Hypothalamus (tissue), 51 donors: ENCODE measurements around the gene EN2.

Experiments
- DNase-seq, 51 donors: peaks; one replicate each; lab custom pipeline; 2025; lab: John Stamatoyannopoulos, UW

The EN2 gene

DNA sequence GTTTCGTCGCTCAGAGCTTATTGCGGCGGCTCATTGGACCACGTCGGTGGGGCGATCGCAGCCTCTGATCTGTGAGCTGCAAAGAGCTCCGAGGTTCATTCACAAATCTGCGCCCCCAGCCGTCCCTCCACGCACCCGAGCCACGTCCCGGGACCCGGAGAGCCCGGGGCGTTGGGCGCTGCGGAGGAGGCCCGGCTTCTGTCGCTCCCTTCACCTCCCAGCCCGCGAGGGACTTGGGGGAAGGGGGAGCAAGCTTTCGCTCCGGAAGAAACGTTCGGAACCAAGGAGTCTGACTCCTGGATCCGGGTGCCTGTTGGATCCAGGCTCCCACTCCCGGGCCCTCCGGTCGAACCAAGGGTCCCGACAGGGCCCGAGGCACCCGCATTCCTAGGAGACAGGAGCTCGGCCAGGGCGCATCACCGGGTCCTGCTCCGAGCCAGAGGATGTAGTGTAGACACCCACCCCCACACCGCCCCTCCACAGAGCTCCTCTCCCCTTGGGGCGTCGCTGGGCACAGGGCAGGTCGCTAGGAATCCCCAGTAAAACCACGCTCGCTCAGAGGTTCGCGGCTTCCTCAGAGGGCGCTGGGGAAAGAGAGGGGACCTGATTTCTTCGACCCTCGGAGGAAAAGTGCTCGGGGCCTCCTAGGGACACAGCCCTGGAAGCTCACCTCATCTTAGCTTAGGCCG lies 7.9 kb upstream of the EN2 start:
- DNase-seq: no peak

DNA sequence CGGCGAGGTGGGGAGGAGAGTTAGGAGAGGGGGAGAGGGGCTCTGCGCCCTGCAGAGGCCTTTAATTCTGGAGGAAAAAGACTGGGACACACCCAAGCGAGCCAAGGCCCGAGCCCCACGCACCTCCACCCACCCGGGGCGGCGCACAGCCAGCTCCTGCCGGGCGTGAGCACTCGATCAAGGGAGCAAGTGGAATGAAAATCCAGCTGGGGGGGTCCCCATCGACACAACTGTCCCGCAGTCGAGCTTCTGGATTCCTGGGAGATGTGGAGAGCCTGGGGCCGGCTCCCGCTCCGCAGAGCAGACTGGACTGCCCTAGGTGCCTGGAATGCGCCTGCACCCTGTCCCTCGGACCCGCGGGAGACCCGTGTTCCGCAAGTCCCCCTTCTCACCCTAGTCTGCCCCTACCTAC lies 7.4 kb upstream of the EN2 start:
- no peak for DNase-seq

DNA sequence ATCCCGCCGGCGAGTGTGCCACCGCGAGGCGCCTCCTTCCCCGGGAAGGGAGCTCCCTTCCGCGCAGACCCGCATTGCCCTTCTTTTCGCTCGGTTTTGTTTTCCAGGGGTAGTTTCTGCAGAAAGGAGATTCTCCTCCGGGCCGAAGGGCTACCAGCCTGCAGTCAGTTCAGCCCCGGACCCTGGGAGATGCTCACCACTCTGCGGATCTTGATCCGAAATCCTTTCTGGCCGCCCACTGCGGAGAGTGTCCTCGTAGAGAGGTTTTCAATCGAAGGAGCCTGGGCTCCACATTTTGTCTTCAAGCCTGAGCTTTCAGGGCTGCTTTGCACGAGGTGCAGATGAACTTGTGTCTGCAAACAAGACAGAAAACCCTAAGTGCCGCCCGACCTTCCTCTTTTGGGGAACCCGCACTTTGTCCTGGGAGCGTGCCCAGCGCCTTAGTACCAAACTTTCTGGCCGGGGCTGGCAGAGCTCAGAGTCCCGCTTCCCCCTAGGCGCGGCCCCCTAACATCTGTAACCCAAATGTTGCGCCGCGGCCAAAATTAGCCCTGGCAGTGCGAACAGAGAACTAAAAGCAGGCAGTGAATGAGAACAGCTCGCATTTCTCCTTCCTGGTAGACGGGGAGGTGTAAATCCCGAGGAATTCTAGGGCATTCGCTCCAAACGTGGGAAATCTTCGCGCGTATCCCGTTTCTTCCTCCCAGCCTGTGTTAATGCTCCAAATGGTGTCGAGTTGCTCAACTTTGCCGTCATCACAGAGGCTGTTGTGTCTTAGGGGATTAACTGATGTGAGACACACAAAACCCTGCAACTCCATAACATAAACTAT lies 6.7 kb upstream of the EN2 start:
- no peak for DNase-seq

DNA sequence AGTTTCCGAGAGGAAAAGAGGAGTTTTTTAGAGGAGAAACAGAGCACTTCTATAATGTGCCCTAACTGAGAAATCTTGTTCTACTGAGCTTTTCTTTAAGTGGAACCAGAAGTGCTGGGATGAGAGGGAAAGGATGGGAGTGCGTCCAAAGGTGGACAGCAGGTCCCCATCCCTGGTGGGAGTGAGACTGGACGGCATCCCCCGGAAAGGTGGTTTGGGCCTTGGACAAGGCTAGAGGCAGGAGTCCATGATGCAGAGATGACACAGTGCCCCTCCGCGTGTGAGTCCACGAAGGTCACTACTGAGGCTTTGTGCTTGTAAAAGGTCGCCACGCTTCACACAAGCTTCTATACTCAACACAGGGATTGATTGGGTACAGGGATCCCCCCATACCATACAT lies 6.1 kb upstream of the EN2 start:
- no peak for DNase-seq

DNA sequence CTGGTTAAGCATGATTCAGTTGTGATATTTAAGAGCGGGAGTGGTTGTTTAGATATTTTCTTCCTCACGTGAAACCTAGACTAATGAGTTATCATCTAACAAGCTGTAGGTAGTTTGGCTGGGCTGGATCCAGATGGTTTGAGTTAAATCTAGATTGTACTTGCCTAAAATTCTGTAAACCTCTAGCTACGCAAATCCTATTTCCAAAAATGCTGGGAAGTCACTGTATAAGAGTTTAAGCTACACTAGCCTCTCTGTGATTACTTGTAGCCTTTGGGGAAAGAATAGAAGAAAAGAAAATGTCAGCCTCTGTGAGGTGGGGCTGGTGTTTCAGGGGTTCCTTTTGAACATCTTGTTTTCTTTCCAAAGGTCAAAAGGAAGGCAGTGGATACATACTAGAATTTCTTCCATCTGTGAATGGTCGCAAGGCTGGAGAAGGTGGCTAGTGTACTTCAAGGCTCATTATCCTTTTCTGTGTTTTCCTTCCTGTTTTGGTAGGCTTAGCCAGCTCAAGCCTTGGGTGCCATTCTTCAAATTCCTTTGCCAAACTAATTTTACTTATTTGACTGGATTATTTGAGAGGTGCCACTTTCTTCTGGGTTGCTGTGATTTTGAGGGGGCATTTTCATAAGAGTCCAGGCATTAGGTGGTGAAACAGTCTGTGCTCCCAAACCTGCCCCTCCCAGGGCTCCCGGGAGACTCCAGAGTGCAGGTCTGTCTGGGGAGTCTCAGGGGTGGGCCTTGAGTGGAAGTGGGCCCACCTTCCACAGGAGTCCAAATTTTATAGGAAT lies 5.2 kb upstream of the EN2 start:
- DNase-seq: no peak

DNA sequence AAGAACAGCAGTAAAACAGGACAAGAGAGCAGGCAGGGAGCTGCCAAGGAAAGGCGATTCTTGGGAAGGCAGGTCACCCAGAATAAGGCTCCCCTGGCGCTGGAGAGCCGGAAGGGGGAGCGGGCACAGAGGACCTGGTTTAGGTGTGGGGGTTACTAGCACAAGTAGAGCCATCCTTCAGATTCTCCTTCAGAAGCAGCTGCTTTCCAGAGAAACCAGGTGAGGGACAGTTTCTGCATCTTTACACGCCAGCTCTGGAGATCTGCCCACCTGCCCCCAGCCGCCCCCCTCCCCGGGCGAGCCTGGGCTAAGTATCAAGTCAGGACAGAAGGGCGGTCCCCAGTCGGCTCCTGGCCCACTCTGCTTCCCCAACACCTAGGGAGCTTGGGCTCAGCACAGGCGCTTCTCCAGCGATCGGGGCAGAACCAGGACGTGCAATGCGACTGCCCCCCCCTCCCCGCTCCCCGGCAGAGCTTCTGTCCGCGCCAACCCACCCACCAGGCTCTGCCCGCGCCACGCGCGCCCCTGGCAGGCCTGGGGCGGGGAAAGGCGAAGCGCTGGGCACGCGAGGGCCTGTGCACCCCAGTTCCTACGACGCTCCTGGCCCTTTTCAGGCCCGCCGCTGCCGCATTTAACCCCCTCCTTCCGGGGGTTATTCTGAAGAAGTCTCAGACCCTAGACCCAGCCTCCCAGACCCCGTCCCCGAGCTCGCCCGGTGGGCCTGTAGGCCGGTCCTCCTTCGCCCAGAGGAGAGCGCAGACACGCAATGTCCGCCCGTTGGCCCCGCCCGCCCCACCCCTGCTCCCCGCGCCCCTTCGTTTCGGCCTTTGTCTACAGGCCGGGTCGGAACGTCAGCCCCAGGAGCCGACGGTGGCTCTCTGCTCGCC lies 4.4 kb upstream of the EN2 start:
- no peak for DNase-seq

DNA sequence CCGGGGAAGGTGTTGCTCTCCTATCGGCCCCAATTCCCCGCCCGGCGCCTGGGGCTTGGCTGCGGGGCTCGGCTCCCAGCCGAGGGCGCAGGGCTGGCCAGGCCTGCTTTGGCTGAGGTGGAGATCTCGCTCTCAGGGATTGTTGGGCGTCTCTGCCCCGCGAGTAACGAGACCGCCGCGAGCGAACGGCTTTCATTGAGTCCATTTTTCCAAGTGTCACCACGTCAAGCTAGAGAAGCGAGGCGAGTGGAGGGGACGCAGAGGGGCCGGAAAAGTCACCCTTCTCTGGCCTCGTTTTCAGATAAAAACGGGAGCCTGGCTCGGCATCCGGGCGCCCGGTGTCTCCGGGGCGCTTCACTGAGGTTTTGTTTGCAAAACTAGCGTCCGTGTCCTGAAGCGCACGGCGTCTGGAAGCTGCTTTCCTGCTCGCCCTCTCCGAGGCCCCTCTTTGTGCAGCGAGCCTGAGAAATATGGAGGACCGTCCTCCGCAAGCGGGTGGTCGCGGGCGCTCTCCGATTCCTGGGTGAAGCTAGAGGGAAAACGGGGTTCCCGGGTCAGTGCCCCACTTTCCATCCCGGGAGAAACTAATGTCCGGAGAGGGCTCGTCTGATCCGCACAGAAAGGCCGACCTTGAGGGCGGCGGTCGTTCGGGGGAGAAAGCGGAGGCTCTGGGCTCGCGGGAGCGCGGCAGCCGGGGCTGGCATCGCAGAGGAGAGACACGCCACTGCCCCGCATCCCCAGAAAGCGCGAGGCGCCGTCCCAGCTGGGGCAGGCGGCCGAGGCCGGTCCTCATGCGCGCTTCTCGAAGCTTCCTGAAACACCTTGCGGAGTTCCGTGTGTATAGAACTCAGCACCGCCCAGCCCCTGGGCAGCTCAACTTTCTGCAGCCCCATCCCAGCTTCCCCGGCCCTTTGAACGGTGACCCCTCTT lies 3.5 kb upstream of the EN2 start:
- no peak for DNase-seq

DNA sequence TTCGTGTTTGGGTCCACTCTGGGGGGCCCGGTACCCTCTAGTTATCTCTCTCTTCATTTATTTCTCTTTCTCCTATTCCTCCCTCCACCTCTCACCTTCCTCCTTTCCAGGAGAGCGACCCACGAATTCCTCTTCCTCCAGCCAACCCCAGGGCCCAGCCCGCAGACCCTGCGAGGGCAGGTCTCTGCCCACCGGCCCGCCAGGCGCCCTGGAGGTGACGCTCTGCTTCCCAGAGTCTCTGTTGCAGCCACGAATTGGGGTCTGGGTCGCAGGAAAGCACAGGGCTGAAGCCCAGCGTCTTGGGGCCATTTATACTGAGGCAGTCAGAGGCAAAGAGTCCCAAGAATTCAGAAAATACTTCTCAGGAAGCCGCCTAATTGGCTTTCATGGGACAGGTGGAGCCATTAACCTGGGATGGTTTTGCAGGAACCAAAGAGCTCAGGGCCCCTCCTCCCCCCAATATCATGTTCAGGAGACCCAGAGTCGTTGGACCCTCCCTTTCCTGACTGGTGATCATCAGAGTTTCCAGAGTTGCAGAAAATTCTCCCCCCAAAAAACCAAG lies 2.7 kb upstream of the EN2 start:
- no peak for DNase-seq

DNA sequence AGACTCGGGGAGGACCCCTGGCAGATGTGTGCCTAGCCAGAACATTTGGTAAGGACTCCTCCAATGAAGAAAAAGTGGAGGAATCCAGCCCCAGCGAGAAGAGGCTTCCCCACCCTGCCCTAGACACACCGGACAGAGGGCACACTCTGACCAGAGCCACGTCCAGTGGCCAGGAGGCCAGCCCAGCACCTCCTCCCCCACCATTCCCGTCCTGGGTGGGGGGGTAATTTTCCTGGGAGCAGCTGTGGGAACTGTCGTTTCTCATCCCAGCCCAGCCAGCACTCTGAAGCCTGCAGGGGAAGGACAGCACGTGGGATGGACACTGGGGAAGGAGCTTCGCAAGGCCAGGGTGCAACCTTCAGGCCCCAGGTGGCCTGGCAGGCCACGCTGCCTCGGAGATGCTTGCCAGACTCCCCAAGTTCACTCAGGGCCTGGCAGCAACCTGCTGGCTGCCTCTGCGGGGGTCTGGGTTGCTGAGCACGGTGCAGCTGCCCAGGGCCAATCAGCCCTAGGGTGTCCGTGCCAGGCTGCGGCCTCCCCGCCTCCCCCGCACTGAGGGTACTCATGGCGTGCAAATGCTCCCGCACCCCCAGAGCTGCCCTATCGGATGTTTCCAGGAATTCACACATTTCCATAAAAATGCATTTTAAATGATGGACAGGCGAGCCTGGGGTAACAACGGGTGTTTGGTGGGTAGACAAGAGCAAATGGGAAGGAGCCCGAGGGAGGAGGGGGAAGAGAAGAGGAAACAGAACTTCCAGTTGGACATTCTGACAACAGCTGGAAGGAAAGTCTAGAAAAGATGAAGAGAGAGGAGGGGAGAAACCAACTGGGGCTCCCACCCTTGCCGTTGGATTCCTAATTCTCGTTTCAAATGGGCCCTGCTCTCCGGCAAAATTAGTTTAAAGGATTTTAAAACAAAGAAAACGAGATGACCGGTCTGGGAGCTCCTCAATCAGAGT lies 1.9 kb upstream of the EN2 start:
- peak in 1 of 51 donors; percentile 12 for DNase-seq

DNA sequence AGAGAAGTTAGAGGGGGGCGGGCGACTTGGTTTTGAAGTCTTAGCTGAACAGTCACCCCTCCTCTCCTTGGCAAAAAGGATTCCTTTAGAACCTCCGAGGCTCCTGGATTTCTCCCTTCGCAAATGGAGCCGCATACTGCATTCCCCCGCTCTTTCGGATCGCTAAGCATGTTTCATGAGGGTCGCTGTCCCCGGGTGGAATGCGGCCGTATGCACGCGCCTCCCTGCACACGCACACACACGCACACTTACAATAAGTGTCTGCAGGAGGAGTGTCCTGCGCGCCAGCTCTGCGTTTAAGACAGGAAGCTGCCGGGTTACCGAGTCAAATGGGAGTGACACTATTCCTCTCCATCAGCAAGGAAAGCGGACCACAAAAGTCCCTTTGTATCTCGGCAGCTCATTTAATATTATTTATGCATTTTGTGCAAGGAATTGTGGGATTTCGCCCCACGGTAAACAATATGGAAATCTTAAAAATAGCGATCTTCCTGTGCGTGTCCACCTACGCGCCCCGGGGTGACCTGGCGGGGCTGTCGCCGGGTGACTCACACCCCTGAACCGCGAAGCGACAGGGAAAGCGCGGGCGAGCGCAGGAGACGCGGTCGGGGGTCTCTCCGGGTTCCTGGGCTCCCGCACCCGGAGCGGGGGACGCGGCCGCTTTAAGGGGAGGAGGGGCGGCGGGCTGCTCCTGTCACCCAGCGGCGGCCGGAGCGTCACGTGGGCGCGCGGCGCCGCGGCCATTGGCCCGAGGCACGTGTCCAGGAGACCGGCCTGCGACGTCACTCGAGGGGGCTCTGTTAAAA lies 988 bp upstream of the EN2 start:
- DNase-seq: peak in 50 of 51 donors; percentile 13 to 88 (median 69)

DNA sequence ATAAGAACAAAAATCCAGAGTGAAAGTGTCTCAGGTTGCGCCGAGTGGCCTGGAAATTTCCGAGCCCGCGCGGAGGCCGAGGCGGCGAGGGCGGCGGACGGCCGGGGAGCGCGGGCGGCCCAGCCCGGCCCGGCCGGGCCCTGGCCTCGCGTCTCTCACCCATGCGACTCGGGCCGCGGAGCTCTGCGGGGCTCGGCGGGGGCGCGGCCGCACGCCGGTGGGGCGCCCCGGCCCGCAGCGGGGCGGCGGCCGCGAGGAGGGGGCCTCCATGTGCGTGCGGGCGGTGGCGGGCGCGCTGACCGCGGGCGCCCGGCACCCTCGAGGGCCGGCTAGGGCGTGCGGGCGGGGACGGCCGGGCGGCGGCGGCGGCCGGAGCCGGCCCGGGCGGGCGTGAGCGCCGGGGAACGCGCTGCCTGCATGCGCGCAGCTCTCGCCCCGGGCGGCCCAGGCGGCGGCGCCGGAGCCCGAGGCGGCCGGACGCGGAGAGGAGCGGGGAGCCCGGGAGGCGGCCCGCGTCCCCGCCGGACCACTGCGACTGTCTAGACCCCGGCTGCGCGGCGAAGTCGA lies 302 bp upstream of the EN2 start:
- no peak for DNase-seq

DNA sequence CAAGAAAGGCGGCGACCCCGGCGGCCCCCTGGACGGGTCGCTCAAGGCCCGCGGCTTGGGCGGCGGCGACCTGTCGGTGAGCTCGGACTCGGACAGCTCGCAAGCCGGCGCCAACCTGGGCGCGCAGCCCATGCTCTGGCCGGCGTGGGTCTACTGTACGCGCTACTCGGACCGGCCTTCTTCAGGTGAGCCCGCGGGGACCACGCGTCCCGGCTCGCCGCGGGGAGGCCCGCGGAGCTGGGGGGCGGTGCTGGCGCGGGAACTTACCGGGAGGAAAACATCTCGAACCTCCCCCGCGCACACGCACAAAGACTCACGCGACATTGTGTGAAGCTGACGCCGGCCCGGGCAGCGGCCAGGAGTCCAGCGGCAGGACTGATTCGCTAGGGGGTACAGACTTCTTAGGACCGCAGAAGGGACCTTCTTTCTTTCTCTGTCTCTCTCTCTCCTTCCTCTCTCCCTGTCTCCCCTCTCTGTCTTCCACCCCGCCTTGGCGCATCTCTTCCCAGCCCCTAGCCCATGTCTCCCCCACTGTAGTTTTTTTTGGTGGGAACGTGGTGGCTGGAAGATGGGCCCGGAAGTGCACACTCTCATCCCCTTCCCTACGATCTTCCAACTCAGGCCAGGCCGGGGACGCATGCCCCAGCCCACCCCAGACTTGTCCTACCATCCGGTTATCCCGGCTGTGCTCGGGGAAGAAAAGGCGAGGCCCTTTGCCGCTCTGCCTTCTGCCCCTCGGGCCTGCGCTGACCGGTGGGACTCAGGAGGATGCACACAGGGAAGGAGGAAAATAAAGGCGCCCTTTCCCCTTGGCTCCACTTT lies 1.2 kb downstream of the EN2 start:
- DNase-seq: no peak

DNA sequence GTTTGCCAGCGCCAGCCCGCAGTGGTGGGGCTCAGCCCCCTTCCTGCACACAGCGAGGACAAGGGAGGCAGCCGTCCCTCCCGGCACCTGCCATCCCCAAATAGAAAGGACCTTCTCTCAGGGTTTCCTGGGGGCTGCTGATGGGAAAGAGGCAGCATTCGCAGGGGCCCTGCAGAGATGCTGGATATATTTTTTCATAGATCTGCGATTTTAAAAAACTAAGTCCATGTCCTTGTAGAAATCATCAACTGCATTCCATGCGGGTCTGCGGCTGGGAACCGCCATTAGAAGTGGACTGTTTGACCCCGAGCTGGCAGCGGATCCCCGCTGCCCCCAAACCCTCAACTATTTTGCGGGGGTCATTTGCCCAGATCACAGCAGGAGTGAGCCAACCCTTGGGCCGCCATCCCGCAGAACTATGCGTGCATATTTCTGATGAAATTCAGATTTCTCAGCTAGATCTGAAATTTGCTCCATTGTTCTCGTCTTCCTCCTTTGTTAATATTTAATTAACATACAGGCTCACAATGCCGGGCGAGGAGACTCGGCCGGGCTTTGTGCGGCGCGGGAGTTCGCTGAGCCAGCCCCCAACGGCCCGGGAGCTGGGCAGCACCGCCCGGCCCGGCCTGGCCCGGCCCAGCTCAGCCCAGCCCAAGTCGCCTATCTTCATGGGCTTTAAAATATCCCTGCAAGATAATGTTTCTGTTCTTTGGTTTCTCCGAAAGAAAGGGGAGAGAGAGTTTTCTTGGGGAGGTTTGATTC lies 2.0 kb downstream of the EN2 start:
- no peak for DNase-seq

DNA sequence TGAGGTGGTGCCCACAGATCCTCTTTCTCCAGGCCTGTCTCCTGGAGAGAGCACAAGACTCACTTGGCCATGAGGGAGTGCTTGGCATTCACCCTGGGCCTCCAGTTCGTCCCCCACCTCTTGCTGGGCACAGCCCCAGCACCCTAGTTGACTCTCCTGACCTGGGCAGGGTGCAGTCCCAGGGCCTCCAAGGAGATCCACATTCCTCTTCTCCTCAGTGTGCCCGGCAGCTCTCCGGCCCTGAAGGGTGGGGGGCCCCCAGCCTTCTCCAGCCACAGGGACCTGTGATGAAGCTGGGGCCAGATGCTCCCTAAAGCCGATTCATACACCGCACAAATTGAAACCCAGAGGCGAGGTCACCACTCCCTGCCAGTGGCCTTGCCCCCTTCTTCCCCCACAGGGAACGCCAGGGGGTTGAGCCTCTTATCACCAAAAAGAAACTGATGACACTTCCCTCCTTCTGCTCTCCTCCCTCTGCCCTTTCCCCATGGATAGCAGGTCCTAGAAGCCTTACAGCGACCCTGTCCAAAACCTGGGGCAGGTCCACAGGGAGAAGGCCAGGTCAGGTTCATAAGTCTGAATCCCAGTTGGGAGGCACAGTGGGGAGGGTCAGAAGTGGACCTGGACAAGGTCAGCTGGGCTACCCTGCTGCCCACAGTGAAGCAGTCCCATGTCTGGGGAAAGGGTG lies 3.1 kb downstream of the EN2 start:
- DNase-seq: no peak
